Urothelium cell line (cell line): ENCODE results near the gene PPFIA4.
"Not testable (repeated sequence)": the region's sequence is repeated elsewhere in the genome, so short reads cannot be mapped to it uniquely, and the experiment has no call there.

Experiments used
- DNase-seq: peaks from one replicate; pipeline ENCODE4 v3.0.0; 2011; ENCODE audit warnings: low spot score, mixed read lengths
- FAIRE-seq: peaks from 2 replicates; lab custom pipeline; 2011; peaks lifted over from hg19 to GRCh38; lab: Jason Lieb, UNC

PPFIA4 gene

DNA sequence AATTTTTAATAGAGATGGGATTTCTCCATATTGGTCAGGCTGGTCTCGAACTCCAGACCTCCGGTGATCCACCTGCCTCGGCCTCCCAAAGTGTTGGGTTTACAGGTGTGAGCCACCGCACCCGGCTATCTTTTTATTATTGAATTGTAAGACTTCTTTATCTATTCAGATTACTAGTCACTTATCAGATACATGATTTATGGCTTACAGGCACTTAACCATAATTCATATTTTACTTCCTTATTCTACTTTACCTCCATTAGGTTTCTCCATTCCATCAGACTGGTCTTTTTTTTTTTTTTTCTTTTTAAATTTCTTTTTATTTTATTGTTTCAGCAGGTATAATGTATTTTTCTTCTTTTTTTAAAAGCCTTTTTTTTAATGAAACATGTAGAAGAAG lies 14.7 kb upstream of the PPFIA4 start:
- DNase-seq (no peak), FAIRE-seq (no peak)

DNA sequence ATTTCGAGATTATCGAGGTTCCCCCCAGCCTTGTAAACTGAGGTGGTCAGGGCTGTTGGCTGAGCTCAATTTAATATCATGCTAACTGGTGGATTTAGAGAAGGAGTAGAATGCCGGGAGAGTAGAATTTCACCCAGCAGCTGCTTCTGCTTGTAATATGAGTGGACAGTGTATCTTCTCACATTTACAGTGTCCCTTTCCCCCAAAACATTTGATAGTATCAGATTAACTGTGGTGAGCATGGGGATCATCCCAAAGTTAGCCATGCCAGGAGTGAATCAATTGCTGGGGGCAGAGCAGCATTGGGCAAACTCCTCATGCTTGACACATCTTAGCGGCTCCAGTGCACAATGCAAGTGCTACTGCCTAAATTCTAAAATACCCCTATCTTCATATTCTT lies 9.2 kb upstream of the PPFIA4 start:
- DNase-seq (no peak), FAIRE-seq (no peak)

DNA sequence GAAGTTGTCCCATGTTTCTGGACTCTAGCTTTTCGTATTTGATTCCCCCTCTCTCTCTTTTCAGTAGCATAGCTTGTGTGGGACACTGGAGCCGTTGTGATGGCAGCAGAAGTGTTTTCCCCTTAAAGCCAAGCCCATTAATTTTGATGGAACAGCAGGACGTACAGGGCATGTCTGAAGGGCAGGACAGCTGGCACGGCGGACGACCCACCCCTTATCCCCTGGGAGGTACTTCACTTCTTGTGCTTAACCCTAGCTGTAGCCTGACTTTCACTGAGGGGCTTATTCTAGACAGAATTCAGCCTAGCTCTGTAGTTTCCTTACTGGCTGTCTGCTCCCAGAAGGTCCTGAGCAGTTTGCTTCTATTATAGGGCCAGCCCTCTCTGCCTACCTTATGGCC lies 8.6 kb upstream of the PPFIA4 start:
- DNase-seq (no peak), FAIRE-seq (no peak)

DNA sequence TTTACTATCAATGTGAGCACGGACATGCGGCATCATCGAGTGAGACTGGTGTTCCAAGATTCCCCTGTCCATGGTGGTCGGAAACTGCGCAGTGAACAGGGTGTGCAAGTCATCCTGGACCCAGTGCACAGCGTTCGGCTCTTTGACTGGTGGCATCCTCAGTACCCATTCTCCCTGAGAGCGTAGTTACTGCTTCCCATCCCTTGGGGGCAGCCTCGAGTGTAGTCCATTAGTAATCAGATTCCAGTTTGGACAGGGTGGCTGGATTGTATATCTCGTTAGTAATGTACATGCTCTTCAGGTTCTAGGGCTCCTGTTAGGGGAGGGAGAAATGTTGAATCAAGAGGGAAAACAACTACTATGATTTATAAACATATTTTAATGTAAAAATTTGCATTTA lies 3.4 kb upstream of the PPFIA4 start:
- DNase-seq, FAIRE-seq: not testable (repeated sequence)

DNA sequence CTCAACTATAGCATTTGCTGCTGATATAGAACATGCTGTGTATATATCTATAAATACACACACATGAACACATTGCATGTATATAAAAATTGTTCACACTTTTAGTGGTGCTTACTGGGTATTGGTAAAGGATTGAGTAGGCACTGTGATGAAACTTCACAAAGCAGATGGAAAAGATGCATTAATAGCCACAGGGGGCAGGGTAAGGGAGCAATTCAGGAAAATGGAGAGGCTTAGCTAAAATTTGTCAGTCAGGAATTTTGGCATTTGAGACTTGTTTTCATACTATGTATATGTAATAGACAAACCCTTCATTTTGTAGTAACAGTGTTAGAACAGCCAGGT lies 633 bp upstream of the PPFIA4 start:
- DNase-seq, result no peak
- no peak for FAIRE-seq

DNA sequence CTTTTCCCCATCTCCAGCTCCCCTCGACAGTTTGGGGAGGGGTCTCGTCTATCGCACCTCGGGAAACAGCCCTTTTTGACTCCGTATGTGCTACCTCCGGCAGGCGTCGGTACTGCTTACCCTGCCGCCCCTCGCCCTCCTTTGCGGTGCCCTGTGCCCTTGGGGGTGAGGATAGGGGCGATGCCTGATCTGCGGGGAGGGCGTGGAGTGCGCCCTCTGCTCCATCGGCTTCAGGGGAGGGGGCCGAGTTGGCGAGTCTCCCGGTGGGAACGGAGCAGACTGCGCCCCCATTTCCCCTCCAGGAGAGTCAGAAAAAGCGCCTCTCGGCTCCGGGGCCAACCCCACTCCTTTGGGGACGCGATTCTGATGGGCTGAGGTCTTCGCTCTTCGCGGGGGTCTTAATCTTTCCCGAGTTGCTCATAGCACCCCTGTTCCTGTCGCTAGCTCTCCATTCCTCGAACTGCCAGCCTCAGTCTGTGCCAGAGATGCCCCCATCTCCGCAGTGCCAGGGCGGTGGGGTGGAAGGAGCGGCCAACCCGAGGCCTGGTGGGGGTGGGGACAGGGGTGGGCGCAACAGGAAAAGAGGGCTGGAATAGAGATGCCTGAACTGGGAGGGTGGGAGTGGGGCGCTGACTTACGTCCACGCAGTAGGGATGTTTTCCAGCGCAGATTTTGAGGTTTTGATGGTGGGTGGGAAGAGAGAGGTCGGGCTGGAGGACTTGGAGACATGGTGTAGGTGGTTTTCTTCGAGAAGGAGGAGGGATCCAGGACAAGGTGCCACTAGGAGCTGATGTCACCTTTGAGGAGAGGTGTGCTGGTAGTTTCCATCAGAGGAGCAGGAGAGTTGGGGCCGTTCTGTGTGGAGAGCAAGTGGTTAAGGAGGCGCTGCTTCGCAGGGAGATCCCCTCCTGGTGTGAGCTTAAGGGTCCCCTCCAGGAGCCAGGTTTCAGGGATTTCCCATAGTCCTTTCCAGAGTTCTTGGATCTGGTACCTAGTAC lies 674 bp downstream of the PPFIA4 start:
- FAIRE-seq (no peak), DNase-seq (peak; percentile 7)

DNA sequence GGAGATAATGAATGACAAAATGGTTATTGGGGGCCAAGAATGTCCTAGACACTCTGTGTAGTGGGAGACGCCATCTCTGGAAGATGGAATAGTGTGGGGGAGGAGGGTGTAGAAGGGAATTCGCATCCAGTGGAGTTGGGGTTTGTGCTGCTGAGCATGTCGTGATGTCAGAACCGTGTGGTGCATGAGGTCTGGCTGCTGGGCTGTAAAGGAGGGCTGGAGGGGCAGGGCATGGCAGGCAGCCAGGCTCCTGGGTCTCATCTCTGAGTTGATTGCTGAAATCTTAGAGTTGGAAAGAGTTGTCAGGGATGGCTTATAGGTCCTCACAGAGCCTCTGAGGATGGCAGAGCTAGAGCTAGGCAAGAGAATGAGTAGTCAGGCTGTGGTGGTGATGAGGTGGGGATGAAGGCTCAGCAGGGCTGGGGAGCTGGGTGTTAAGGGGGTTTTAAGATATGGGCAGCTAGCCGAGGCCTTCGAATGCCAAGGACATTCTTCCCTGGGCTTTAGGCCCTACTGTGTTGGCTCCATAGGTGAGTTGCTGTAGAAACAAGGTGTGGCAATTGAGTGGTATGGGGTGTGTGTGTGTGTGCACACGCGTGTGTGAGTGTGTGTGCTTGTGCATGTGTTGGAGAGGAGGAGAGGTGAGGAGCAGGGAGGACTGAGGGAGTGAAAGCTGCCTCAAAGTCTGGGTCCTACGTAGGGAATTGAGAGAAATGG lies 1.9 kb downstream of the PPFIA4 start:
- DNase-seq, result peak; percentile 2
- no peak for FAIRE-seq

DNA sequence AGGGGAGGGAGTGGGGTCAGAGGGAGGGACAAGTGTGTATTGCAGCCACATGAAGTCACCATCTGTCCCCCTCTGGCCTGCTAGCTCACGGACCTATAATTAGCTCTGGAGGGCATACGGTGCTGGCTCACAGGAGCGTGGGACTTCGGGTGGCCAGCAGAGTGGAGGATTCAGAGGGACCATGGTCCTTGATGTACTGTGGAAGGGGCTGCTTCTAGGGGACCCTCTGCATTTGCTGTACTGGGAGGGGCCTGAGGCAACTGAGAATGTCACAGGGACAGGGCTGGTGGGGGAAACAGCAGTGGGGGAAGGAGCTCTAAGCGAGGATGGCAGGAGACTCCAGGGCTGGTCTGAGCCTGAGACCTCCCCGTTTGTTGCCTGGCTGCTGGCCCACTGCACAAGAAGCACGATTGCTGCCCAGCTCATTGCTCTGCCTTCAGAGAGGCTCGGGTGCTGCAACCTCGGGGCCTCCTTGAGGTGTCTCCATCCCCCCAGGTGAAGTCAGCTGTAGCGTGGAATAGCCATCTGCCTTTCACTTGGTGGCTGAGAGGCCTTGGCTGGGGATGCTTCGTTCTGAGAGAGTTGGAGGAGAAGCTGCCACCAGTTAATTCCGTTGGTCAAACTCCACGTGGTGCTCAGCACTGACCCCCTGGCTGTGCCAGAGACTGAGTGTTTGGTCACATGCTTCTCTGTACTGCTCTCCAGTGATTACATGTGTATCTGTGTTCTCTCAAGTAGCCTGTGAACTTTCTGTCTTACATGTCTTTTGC lies 2.7 kb downstream of the PPFIA4 start:
- FAIRE-seq (no peak), DNase-seq (peak; percentile 1)

DNA sequence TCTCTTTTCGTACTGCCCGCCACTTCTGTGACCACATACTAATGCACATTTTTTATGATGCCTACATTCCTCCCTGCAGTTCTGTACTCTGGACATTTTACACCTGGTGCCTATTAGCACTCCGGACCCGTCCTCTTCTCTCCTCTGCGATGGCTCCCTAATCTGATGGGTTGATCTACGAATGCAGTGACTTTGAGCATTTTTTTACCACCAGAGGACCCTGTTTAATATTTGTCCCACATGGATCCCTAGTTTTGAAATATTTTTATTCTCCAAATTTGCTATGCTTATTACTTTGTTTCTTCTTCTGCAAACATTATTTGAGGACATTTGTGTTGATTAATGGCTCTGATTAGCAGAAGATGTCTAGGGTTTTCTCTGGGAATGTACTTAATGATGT lies 5.2 kb downstream of the PPFIA4 start:
- no peak for FAIRE-seq

DNA sequence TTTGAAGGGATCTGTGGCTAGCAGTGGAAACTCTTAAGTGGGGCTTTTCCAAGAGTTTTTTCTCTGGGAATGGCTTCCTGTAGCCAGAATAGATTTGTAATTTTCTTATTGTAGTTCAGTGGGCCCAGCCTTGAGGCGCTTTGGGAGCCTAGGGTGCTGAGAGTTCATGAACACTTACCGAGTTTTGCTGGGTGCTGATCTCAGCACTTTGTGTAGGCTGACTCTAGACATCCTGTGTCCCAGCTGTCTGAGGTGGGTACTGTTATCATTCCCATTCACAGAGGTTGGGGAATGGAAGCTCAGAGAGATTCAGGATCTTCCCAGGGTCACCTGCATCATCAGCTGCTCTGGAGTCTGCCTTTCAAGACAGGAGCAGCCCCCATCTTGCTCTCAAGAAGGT lies 7.0 kb downstream of the PPFIA4 start:
- no peak for DNase-seq
- no peak for FAIRE-seq

More for the DNA sequence above, 5.2 kb downstream of the PPFIA4 start:
- no peak for DNase-seq

DNA sequence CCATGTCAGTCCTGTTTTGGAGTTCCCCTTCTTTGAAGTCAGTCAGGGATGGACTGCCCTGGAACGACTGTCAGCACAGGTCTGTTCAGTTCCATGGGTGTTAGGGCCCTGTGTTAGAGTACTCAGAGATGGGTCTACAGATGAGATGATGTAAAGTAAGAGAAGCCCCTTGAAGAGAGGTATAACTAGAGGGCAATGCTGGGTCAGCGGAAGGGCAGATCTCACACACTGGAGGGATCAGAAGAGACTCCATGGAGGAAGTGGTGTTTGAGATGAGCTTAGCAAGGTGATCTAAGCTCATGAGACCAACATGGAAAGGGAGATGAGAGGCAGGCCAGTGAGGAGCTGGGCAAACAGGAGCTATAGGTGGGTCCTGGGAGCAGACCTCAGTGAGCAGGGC lies 7.6 kb downstream of the PPFIA4 start:
- DNase-seq, result no peak
- FAIRE-seq, result no peak

DNA sequence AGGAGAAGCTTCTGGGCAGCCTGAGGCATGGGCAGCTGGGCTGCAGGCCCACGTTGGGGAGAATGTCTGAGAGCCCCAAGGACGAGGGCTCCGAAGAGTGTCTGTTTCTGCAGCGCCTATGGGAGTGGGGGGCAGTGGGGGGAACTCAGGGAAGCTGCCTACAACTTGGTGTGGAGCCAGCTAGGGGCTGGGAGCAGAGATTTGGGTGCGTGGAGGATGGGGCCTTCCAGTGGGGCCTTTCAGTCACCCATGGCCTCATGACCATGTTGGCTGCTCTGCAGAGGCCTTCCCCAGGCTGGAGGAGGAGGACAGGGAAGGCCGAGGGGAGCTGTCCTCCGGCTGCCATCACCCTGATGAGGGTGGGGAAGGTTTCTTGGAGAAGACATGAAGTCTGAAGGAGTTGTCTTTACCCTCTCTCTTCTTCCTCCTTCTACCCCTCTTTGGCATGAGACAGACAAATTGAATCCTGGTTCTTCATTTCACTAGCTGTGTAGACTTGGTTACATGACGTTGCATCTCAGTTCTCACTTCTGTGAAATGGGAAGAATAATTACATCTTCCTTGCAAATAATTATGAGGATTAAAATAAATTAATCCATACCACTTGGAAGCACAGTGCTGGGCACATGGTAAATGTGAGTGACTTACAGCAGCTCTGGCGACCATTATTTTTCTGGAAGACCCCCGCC lies 8.3 kb downstream of the PPFIA4 start:
- FAIRE-seq (no peak), DNase-seq (no peak)

DNA sequence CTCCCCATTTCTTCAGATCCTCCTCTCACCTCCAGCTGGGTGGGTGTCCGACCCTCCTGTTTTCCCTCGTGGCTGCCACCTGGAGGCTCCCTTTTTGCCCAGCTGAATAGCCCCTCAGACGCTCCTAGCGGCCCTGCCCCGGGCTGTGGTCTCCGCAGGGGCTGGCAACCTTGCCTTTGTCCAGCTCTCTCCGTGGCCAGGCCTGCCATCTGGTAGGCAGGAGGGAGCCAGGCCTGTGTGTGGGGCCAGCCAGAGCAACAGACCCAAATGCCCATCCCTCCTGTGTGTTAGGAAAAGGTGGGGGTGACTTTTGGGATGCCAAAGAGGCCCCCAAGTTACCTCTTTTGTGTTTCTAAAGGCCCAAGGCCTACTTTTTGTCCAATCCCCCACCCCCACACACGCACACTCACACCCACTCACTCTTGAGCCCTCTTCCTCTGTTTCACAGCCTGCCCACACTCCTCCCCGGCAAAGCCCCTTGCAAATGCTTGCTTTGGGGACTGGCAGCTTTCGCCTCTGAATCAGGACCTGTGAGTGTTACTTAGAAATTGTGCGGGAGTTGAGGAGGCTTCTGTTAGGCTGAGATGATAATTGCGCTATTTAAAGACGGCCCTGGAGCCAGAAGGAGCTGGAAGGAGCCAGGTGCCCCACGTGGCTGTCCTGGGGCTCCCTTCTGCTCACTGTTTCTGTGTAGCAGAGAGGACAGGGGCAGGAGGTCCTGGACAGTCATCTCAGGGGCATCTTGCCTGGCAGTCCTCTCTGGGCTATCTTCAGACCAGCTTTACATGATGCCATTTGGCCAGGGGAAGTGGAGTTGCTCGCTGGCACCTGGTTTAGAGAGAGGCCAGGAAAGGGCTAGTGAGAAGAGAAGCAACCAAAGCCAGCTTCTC lies 9.1 kb downstream of the PPFIA4 start:
- FAIRE-seq (no peak), DNase-seq (no peak)

DNA sequence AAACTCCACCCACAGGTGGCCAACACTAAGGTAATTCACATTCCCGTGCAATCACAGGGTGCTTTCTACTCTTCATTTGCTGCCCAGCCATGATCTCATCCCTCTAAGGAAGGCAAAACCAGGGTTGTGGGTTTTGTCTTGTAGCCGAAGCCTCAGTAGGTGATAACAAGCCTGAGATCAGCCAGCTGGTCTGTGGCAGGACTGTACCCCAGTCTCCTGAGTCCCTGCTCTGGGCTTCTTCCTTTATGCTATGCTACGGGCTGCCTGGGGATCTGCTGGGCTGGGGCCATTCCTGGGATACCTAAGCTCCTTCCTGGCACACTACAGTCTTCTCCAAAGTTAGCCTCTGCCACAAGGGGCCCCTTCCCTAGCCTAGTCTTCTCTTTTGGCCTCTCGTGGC lies 9.8 kb downstream of the PPFIA4 start:
- DNase-seq, result no peak
- FAIRE-seq, result no peak

DNA sequence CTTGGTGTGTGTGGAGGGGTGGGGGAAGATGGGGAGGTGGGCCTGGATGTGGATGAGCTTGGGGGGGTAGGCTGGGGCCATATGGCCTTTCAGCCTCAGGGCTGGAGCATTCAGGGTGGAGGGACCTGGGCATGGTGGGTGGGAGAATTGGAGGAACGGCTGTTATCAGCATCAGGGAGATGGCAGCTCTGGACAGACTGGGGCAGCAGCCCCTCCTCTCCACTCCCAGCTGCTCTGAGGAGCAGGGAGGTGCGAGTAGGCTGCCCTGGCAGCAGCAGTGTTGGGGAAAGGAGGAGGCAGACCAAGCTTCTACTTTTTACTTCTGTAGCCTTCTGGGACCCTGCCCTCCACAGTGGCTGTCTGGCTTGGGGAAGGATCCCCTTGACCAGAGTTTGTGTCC lies 10.2 kb downstream of the PPFIA4 start:
- DNase-seq (no peak), FAIRE-seq (no peak)

DNA sequence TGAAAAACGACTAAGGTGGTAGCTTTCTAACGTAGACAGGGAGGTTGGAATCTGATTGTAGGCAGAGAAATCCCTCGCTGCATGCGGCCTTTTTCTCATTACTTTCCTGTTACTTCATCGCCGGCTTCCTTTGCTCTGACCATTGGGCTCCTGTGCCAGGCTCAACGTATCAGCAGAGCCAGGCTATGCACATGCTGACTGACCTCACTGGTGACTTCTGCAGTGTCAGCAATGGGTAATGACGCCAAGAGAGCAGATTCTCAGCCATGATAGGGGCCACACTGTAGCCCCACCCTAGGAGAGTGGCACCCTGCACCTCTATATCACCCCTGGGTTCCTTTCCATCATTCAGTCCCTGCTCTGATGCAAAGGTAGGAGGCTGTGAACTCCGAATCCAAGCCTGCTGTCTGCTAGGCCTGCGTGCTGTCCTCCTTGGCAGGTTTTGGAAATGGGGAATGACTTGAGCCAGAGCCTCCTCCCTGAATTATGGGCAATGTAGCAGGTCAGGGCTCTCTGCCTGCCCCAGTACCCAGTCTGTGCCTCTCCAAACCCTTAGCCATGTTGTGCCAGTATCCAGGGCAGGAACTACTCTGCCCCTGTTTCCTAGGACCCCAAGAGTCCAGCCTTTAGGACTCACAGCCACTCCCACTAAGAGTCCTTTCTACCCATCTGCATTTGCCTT lies 11.4 kb downstream of the PPFIA4 start:
- no peak for DNase-seq
- no peak for FAIRE-seq

DNA sequence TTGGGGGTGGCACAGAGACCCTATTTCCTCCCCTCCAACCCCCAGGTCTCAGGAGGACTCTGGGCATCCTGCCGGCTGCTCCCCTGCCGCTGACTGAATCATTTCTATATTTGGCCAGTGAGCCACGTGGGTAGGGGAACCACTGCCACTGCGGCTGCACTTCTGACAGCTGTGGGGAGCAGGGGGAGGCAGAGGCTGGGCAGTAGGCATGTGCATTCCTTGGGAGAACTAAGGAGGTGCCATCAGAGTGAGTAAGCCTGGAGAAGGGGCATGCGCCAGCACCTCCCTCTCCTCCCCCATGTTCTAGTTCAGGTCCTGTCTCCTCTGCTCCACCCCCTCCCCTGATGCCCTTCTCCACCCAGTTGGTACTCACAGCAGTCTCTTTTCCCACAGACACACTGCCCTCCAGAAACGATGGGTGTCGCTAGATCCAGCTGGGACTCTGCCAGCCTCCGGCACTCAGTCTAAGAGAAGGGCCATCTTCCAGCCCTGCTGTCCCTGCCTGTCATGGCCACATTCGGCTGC lies 12.0 kb downstream of the PPFIA4 start:
- FAIRE-seq (no peak), DNase-seq (peak; percentile 87)

DNA sequence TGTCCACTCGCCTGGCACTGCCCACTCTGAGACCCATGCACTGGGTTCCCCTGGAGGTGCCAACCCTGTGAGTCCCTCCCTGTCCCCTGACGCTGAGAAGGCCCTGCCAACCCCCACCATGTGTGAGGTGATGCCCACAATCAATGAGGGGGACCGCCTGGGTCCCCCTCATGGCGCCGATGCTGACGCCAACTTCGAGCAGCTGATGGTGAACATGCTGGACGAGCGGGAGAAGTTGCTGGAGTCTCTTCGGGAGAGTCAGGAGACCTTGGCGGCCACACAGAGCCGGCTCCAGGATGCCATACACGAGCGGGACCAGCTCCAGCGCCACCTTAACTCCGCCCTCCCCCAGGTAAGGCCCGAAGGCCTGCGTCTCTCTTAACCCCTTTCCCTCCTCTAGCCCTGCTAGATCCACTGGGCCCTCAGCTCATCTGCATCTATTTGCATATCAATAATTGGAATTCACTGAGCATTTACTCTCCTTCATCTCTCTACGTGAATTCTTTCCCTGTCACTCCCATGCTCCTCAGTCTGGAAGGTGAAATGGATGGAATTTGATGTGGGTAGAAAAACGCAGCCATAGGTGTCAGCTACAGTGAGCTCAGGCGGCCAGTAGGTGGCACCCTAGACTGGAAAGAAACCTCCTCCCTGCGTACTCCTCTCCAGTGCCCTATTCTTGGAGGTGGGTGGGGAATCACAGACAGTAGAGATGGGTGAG lies 12.8 kb downstream of the PPFIA4 start:
- DNase-seq (peak; percentile 75), FAIRE-seq (peak; percentile 37)
